Mesenteric fat pad (tissue), 1 donor: ENCODE data around the gene SEL1L3. TPM values are rescaled to one million over a fixed set of nuclear protein-coding genes. Genes with fewer than 3 reads are reported as not detected.

Source experiments
- DNase-seq: peaks from one replicate; pipeline ENCODE4 v3.0.0-alpha.2; 2020; ENCODE audit warnings: low spot score
- total RNA-seq: library from RNA; stranded (reverse); fragmentation: NEBNext Ultra II Directional; extraction: Animal tissue kit (Norgen Biotek cat#: 25700); gene quantifications from one replicate; pipeline ENCODE4 v1.2.1, GENCODE V29; 2021
- donor health status: DM: yes; HTN: yes; CAD: no.

The SEL1L3 gene
- total RNA-seq, 1 donor from 2014 or later = 13.7 TPM

- DNase-seq = no peak
These were observed 67.7 kb downstream of the SEL1L3 start for GRCh38 chr4:25795091-25795490.

- no peak for DNase-seq
These were observed 69.9 kb downstream of the SEL1L3 start for GRCh38 chr4:25792876-25793275.

GRCh38 chr4:25792200-25792791, 70.5 kb downstream of the SEL1L3 start:
- no peak for DNase-seq

GRCh38 chr4:25790024-25790423, 72.8 kb downstream of the SEL1L3 start:
- no peak for DNase-seq

- no peak for DNase-seq
These were observed 74.0 kb downstream of the SEL1L3 start for GRCh38 chr4:25788703-25789238.

- no peak for DNase-seq
These were observed 76.2 kb downstream of the SEL1L3 start for GRCh38 chr4:25786497-25787065.

- no peak for DNase-seq
These were observed 78.8 kb downstream of the SEL1L3 start for GRCh38 chr4:25783943-25784342.

GRCh38 chr4:25783126-25783525, 79.7 kb downstream of the SEL1L3 start:
- no peak for DNase-seq

- DNase-seq = no peak
These were observed 80.3 kb downstream of the SEL1L3 start for GRCh38 chr4:25782482-25782881.

GRCh38 chr4:25779021-25779420, 83.8 kb downstream of the SEL1L3 start:
- DNase-seq = no peak

GRCh38 chr4:25776795-25777194, 86.0 kb downstream of the SEL1L3 start:
- DNase-seq = no peak

- no peak for DNase-seq
These were observed 87.6 kb downstream of the SEL1L3 start for GRCh38 chr4:25775166-25775565.

- DNase-seq = no peak
These were observed 89.4 kb downstream of the SEL1L3 start for GRCh38 chr4:25773358-25773757.

- DNase-seq = no peak
These were observed 91.1 kb downstream of the SEL1L3 start for GRCh38 chr4:25771672-25772071.

- no peak for DNase-seq
These were observed 91.9 kb downstream of the SEL1L3 start for GRCh38 chr4:25770847-25771246.

- no peak for DNase-seq
These were observed 93.5 kb downstream of the SEL1L3 start for GRCh38 chr4:25769251-25769650.

- no peak for DNase-seq
These were observed 94.7 kb downstream of the SEL1L3 start for GRCh38 chr4:25767877-25768725.

- no peak for DNase-seq
These were observed 102.2 kb downstream of the SEL1L3 start for GRCh38 chr4:25760518-25761157.

GRCh38 chr4:25760048-25760447, 102.7 kb downstream of the SEL1L3 start:
- no peak for DNase-seq

GRCh38 chr4:25759101-25759500, 103.7 kb downstream of the SEL1L3 start:
- no peak for DNase-seq

GRCh38 chr4:25757452-25757851, 105.3 kb downstream of the SEL1L3 start:
- DNase-seq = no peak

- no peak for DNase-seq
These were observed 106.3 kb downstream of the SEL1L3 start for GRCh38 chr4:25756503-25756902.
